ENCODE data around the gene ALG3. TPM values are rescaled to one million over a fixed set of nuclear protein-coding genes. Genes with fewer than 3 reads are reported as not detected.

The ALG3 gene
- total RNA-seq, 1 experiment from 2014 or later, result 62.2 TPM

GRCh38 chr3:184283681-184284080 is 34.9 kb upstream of the ALG3 start:
- no peaks in the 10 kb centered on the region for H4K20me1 ChIP-seq (ENCODE audit: control insufficient read depth, insufficient read depth, insufficient read length)
- no CpG with 5 or more reads among the region's 8 CpGs for WGBS (ENCODE audit: extremely low coverage, insufficient read length, low lambda C conversion rate)
- Mint-ChIP-seq H3K27ac (peak overlapping the region in 1 of 3 experiments; percentile 29; a peak in 1 of 7 replicates), H3K27me3 (ENCODE audit: low read depth) (peaks cover 16% of the 10 kb centered on the region), H3K4me3 (no peak overlapping the region), H3K4me1 (peaks cover 0 to 5% of the 10 kb centered on the region in 2 experiments; a peak in 1 of 4 replicates), H3K36me3 (ENCODE audit: insufficient read depth in 1 of 3, low read depth in 3 of 3) (no peaks in the 10 kb centered on the region; a peak in 1 of 7 replicates), H3K9me3 (no peaks in the 10 kb centered on the region)
- H2BK120ac ChIP-seq (ENCODE audit: low read depth, low read length, poor library complexity, severe bottlenecking), result no peak overlapping the region
- H3K79me2 ChIP-seq (ENCODE audit: insufficient read depth, low read length), result no peaks in the 10 kb centered on the region
- no peak overlapping the region for H3K27ac ChIP-seq (ENCODE audit: insufficient read length, low read depth, low read length)
- no peak overlapping the region for H3K23ac ChIP-seq (ENCODE audit: insufficient read length, low read depth, low read length)
- H3K4ac ChIP-seq (ENCODE audit: low read depth, low read length), result no peak overlapping the region
- H2BK20ac ChIP-seq (ENCODE audit: low read depth, low read length, poor library complexity, severe bottlenecking), result no peak overlapping the region
- no peak overlapping the region for H4K8ac ChIP-seq (replicated peaks; ENCODE audit: insufficient read length, low read depth, low read length)
- no peak for TF ChIP-seq CTCF (conservative IDR thresholded peaks at IDR 0.05)
- H3K9me3 ChIP-seq (ENCODE audit: control insufficient read depth, low read depth, low read length), result no peaks in the 10 kb centered on the region
- H2AK5ac ChIP-seq (ENCODE audit: insufficient read length, low read length), result no peak overlapping the region
- no peak overlapping the region for H4K5ac ChIP-seq (ENCODE audit: insufficient read length, low read depth, low read length)
- no peak overlapping the region for H3T11ph ChIP-seq (ENCODE audit: low read length)
- H4K91ac ChIP-seq (ENCODE audit: insufficient read length, low read depth, low read length), result no peak overlapping the region
- H3K18ac ChIP-seq (ENCODE audit: insufficient read length, low read depth, low read length), result no peak overlapping the region
- no peak overlapping the region for H2AFZ ChIP-seq (ENCODE audit: low read length)
- H2BK5ac ChIP-seq (ENCODE audit: insufficient read length, low read length), result no peak overlapping the region
- H3K4me2 ChIP-seq (ENCODE audit: insufficient read depth, insufficient read length, low read length), result no peak overlapping the region
- no peaks in the 10 kb centered on the region for H3K4me1 ChIP-seq (ENCODE audit: insufficient read depth, low read length)
- no peaks in the 10 kb centered on the region for H3K23me2 ChIP-seq (ENCODE audit: insufficient read length, low read depth, low read length, poor library complexity, severe bottlenecking)
- H2BK15ac ChIP-seq (ENCODE audit: low read depth, low read length), result no peak overlapping the region
- no peak overlapping the region for H2BK12ac ChIP-seq (ENCODE audit: insufficient read length, low read depth, low read length)
- no peak overlapping the region for H3K9ac ChIP-seq (ENCODE audit: extremely low read depth, insufficient read length, low read length)
- H3K56ac ChIP-seq (ENCODE audit: insufficient read length, low read depth, low read length), result no peak overlapping the region
- H3K27me3 ChIP-seq (ENCODE audit: insufficient read depth, low read length), result no peaks in the 10 kb centered on the region
- no peaks in the 10 kb centered on the region for H3K79me1 ChIP-seq (ENCODE audit: insufficient read depth, low read depth, low read length, poor library complexity, severe bottlenecking)
- DNase-seq, result no peak
- H3K14ac ChIP-seq (ENCODE audit: insufficient read depth, low read length), result no peak overlapping the region
